ENCODE data around the gene IPO8.

IPO8 gene

GRCh38 chr12:30695199-30696102 is at the start of gene IPO8:
Gene IPO8 (minus strand): TSS chr12:30695869. CDS start chr12:30695647, 222 bp downstream.
- DNase-seq (ENCODE audit: low spot score): peak; percentile 98

GRCh38 chr12:30744321-30744720 is 48.7 kb upstream of the IPO8 start:
- DNase-seq (ENCODE audit: low spot score): no peak

GRCh38 chr12:30740274-30740673 is 44.6 kb upstream of the IPO8 start:
- no peak for DNase-seq (ENCODE audit: low spot score)

GRCh38 chr12:30739020-30739419 is 43.4 kb upstream of the IPO8 start:
- DNase-seq (ENCODE audit: low spot score): no peak

GRCh38 chr12:30732954-30733637 is 37.4 kb upstream of the IPO8 start:
- no peak for DNase-seq (ENCODE audit: low spot score)

- DNase-seq (ENCODE audit: low spot score): no peak
Observed at GRCh38 chr12:30730011-30730410, 34.3 kb upstream of the IPO8 start.

GRCh38 chr12:30729547-30729946 is 33.9 kb upstream of the IPO8 start:
- DNase-seq (ENCODE audit: low spot score): no peak

GRCh38 chr12:30726647-30727046 is 31.0 kb upstream of the IPO8 start:
- DNase-seq (ENCODE audit: low spot score): no peak

GRCh38 chr12:30725739-30726138 is 30.1 kb upstream of the IPO8 start:
- peak; percentile 63 for DNase-seq (ENCODE audit: low spot score)

GRCh38 chr12:30719060-30719459 is 23.4 kb upstream of the IPO8 start:
- DNase-seq (ENCODE audit: low spot score): no peak

GRCh38 chr12:30707613-30708342 is 12.1 kb upstream of the IPO8 start:
- no peak for DNase-seq (ENCODE audit: low spot score)

- DNase-seq (ENCODE audit: low spot score): peak; percentile 34
Observed at GRCh38 chr12:30706476-30706875, 10.8 kb upstream of the IPO8 start.

GRCh38 chr12:30701056-30701455 is 5.4 kb upstream of the IPO8 start:
- DNase-seq (ENCODE audit: low spot score): no peak

GRCh38 chr12:30700216-30700900 is 4.7 kb upstream of the IPO8 start:
- DNase-seq (ENCODE audit: low spot score): no peak

- no peak for DNase-seq (ENCODE audit: low spot score)
Observed at GRCh38 chr12:30698346-30698745, 2.7 kb upstream of the IPO8 start.

GRCh38 chr12:30696943-30697342 is 1.3 kb upstream of the IPO8 start:
- DNase-seq (ENCODE audit: low spot score): no peak

- DNase-seq (ENCODE audit: low spot score): no peak
Observed at GRCh38 chr12:30696486-30696885, 817 bp upstream of the IPO8 start.

GRCh38 chr12:30696103-30696408 is 387 bp upstream of the IPO8 start:
- DNase-seq (ENCODE audit: low spot score): no peak

- peak; percentile 67 for DNase-seq (ENCODE audit: low spot score)
Observed at GRCh38 chr12:30694412-30695198, 1.1 kb downstream of the IPO8 start.

GRCh38 chr12:30692470-30692869 is 3.2 kb downstream of the IPO8 start:
- DNase-seq (ENCODE audit: low spot score): no peak

GRCh38 chr12:30691122-30691879 is 4.4 kb downstream of the IPO8 start:
- no peak for DNase-seq (ENCODE audit: low spot score)

Data from LoVo (cell line).